Loucy (cell line): Measurements from ENCODE around the gene GPR150.

Source experiments
- CTCF ChIP-seq: fragments of 200-600 bp; sonication (generic); conservative IDR thresholded peaks from 2 replicates; pipeline ENCODE4 v1.5.1; 2014; ENCODE audit warnings: mild to moderate bottlenecking, antibody characterized with exemption, low read length
- EZH2phosphoT487 ChIP-seq: fragments of 200-600 bp; IDR thresholded peaks from 2 replicates; pipeline ENCODE4 v1.6.1; 2018; ENCODE audit warnings: antibody characterized with exemption, mild to moderate bottlenecking, moderate library complexity, borderline replicate concordance

- no peak for TF ChIP-seq CTCF
- TF ChIP-seq EZH2phosphoT487: no peak
Observed at GRCh38 chr5:95623706-95624105, 3.8 kb downstream of the GPR150 start.
